AG04449 (cell line): ENCODE measurements around the gene NXNL2.
A peak's percentile ranks its signal among the peaks of the same experiment; 100 is the strongest.

Source experiments
- CTCF ChIA-PET: fragments of 350-600 bp; formaldehyde crosslinking; extraction: SDS; loops from one replicate; lab custom pipeline; 2021; ENCODE audit warnings: antibody characterized with exemption; lab: Yijun Ruan, JAX
- POLR2A ChIA-PET: fragments of 400-600, 350-600 bp; formaldehyde crosslinking; extraction: SDS; loops from one replicate; lab custom pipeline; 2020; ENCODE audit warnings: antibody characterized with exemption, inconsistent platforms; lab: Yijun Ruan, JAX
- DNase-seq: peaks from one replicate; pipeline ENCODE4 v3.0.0-alpha.2; 2010; ENCODE audit warnings: low read depth, low spot score
- H3K4me3 ChIP-seq: 2 replicates; pipeline ENCODE4 v1.5.1; 2011; ENCODE audit warnings: low read depth, mild to moderate bottlenecking, control low read depth, low read length
- CTCF ChIP-seq: IDR thresholded peaks from one replicate; pipeline ENCODE4 v1.5.1; 2011; ENCODE audit warnings: mild to moderate bottlenecking, moderate library complexity, low read length, control low read depth, inconsistent platforms; ENCODE audit not compliant: insufficient read depth; ENCODE audit errors: missing control alignments

Gene NXNL2

GRCh38 chr9:88534456-88535225 lies at the start of gene NXNL2:
TSS of gene NXNL2 (plus strand) at chr9:88535178. CDS start at chr9:88535435, 257 bp downstream.
- DNase-seq: no peak
- TF ChIP-seq CTCF: no peak
- ChIA-PET CTCF (interaction anchor here (1.0 to 3.2 kb wide), 3 partner anchors 44 to 138 kb away, joined by 3 to 12 read pairs (median 6); no protein-coding TSS in a partner anchor), POLR2A (interaction anchor here (0.6 to 1.1 kb wide), 3 partner anchors 56 to 935 kb away, joined by 3 to 4 read pairs (median 3); no protein-coding TSS in a partner anchor)
- H3K4me3 ChIP-seq: peak within 1 kb of the TSS; percentile 71

GRCh38 chr9:88488166-88488565 lies 46.8 kb upstream of the NXNL2 start:
- ChIA-PET POLR2A (no interaction called here), CTCF (no interaction called here)
- DNase-seq: no peak

GRCh38 chr9:88494983-88495721 lies 39.8 kb upstream of the NXNL2 start:
- ChIA-PET CTCF (interaction anchor here (0.7 to 1.5 kb wide), 2 partner anchors 12 to 14 kb away, joined by 3 to 6 read pairs; no protein-coding TSS in a partner anchor), POLR2A (no interaction called here)
- TF ChIP-seq CTCF: no peak

More at GRCh38 chr9:88488166-88488565, 46.8 kb upstream of the NXNL2 start:
- TF ChIP-seq CTCF: no peak
- no peak overlapping the region for H3K4me3 ChIP-seq

GRCh38 chr9:88497224-88497623 lies 37.8 kb upstream of the NXNL2 start:
- POLR2A ChIA-PET: no interaction called here
- TF ChIP-seq CTCF: no peak
- no peak for DNase-seq
- H3K4me3 ChIP-seq: no peak overlapping the region
- CTCF ChIA-PET: no interaction called here

More at GRCh38 chr9:88494983-88495721, 39.8 kb upstream of the NXNL2 start:
- H3K4me3 ChIP-seq: no peak overlapping the region
- DNase-seq: no peak

- no peak for TF ChIP-seq CTCF
- CTCF ChIA-PET: interaction anchor here (1.6 kb wide), 1 partner anchor 11 kb away, joined by 5 read pairs; no protein-coding TSS in a partner anchor
- no peak overlapping the region for H3K4me3 ChIP-seq
- POLR2A ChIA-PET: no interaction called here
- DNase-seq: no peak
Observed at GRCh38 chr9:88498880-88499279, 36.1 kb upstream of the NXNL2 start.

- no peak for DNase-seq
- no peak overlapping the region for H3K4me3 ChIP-seq
- POLR2A ChIA-PET: no interaction called here
- no peak for TF ChIP-seq CTCF
- CTCF ChIA-PET: interaction anchor here (0.8 kb wide), 1 partner anchor 78 kb away, joined by 3 read pairs; no protein-coding TSS in a partner anchor
Observed at GRCh38 chr9:88501086-88501485, 33.9 kb upstream of the NXNL2 start.
